HFF-Myc (cell line): Measurements from ENCODE around the gene CACNA1S.

Experiments used
- DNase-seq: peaks from one replicate; pipeline ENCODE4 v3.0.0-alpha.2; 2011; ENCODE audit warnings: low read depth; ENCODE audit errors: extremely low read depth
- H3K4me3 ChIP-seq: replicated peaks from 2 replicates; pipeline ENCODE4 v1.5.1; 2011; ENCODE audit warnings: low read depth, mild to moderate bottlenecking, control low read depth, low read length
- CTCF ChIP-seq: IDR thresholded peaks from 2 replicates; pipeline ENCODE4 v1.5.1; 2012; ENCODE audit warnings: mild to moderate bottlenecking, low read depth, low read length, control low read depth; ENCODE audit errors: missing control alignments

CACNA1S gene

GRCh38 chr1:201095581-201095980 is 16.6 kb downstream of the CACNA1S start:
- DNase-seq: no peak
- TF ChIP-seq CTCF: no peak
- no peak overlapping the region for H3K4me3 ChIP-seq

GRCh38 chr1:201094832-201095231 is 17.4 kb downstream of the CACNA1S start:
- TF ChIP-seq CTCF: no peak
- H3K4me3 ChIP-seq: no peak overlapping the region
- no peak for DNase-seq

DNA sequence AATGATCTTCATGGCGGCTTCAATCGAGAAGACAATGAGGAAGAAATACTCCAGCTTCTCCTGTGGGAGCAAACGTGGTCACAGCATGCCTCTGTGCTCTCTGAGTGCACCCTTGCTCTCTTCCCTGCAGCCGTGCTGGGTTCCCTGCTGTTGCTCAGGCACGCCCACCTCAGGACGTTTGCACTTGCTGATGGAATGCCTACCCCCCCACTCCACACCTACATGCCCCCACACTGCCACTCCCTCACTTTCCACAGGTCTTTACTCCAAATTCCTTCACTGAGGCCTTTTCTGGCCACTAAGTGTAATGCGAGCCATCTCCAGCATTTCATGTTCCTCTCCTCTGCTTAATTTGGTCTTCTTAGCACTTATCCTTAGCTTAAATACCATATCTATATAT is 18.3 kb downstream of the CACNA1S start:
- TF ChIP-seq CTCF: no peak
- no peak overlapping the region for H3K4me3 ChIP-seq
- DNase-seq: no peak

GRCh38 chr1:201093561-201093960 is 18.7 kb downstream of the CACNA1S start:
- DNase-seq: no peak
- no peak overlapping the region for H3K4me3 ChIP-seq
- no peak for TF ChIP-seq CTCF

DNA sequence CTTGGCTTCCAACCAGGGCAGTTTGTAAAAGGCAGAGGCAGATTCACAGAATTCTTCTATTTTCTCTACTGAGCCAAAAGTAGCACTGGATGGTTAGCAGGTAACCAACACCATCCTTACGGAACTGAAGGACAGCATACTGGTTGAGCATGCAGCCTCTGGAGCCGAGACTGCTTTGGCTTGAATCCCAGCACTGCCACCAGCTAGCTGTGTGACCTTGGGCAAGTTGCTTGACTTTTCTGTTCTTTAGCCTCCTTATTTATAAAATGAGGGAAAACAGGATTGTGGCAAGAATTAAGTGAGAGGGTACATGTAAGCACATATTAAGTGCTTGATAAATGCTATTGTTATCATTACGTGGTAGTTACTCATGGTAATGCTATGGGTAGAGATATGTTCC is 19.5 kb downstream of the CACNA1S start:
- H3K4me3 ChIP-seq: no peak overlapping the region
- DNase-seq: no peak
- no peak for TF ChIP-seq CTCF

- no peak for TF ChIP-seq CTCF
- no peak for DNase-seq
- no peak overlapping the region for H3K4me3 ChIP-seq
Measured at GRCh38 chr1:201091256-201091655, 21.0 kb downstream of the CACNA1S start.

DNA sequence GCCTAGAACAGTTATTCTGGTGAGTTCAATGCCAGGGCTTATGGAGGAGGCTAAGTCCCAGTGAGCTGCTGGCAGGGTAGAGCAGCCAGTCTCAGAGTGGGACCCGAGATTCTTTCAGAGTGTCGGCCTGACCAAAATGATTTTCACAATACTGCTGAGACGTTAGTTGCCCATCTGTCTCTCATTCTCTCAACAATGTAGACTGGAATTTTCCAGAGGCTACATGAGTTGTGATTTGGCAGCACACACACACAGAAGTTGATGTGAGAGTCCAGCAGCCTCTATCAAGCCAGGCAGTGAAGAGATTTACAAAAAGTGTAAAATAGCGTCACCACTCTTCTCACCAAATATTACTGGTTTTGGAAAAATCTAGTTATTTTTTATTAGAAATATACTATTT is 21.7 kb downstream of the CACNA1S start:
- DNase-seq: no peak
- no peak for TF ChIP-seq CTCF
- H3K4me3 ChIP-seq: no peak overlapping the region
